Fibroblast of peridontal ligament (primary cell): ENCODE results near the gene MAP10.
A peak's percentile ranks its signal among the peaks of the same experiment; 100 is the strongest.

Source experiments
- DNase-seq: peaks from one replicate; pipeline ENCODE4 v3.0.0-alpha.2; 2010; ENCODE audit errors: extremely low read depth

MAP10 gene

DNA sequence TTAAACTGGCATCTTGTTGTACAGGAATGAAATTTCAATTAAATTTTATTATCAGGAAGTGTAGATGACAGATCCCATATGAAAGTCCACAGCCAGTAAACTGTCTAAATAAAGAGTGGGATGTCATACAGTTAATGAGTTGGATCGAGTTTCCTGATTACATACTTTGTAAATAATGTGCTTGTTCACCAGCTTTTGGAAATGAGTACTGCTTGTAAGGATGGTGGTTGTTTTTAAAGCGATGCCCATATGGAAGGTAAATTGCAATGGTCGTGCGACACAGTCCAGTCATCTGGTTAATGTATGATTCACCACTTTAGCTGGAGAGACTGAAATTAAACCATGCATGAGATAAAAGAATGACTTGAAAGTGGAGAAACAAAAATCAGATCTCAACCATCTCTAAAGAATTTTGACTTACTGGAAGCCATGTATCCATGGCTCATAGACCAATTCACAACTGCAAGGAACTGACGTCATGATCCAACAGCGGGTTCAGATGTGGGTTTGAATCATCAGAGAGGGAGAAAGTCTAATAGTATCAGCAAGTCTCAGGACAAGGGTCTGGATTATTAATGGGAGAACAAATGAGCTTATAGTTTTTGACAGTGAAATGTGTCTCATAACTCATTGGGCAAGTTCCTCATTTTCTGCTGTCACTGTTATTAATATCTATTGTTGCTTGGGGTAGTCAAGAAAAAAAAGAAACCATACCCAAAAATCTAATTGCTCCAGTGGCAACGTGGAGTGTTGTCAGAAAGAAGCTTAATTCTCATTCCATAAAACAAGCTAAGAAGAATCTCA is 49.0 kb downstream of the MAP10 start:
- DNase-seq = peak; percentile 87

DNA sequence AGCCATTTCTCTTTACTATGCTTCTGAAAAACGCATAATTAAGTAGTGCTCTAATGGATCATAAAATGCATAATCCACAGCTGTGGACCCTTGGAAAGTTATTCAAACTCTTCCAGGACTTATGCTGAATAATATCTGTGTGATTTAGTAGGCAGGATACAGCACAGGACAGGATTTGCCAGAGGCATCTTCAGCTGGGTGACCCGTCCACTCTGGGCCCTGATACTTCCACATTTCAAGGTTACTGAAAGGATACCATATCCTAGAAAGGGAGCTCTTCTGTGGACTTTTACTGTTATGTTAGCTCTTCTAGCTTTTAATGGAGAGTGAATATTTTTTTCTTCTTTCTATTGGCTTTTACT is 49.6 kb downstream of the MAP10 start:
- no peak for DNase-seq

DNA sequence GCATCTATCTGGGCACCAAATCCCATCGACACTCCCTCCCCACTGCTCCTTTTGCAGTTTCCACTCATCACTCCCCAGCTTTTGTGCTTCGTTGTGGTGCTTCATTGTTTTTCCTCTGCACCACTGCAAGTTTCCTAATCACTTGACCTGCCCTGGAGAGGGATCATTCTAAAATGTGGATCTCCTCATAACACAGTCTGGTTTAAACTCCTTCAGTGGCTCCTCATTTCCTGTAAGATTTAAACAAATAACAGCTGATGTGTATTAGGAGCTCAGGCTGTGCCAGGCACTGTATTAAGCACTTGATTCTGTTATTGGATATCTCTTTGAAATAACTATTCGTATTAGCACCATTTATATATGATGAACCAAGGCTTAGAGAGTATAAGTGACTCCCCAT is 51.3 kb downstream of the MAP10 start:
- DNase-seq = peak; percentile 21
